HepG2 (cell line): ENCODE measurements around the gene DACT2. TPM values are rescaled to one million over a fixed set of nuclear protein-coding genes. Genes with fewer than 3 reads are reported as not detected.

ENCODE experiments used
- AKAP8 ChIP-seq: sonication (generic); formaldehyde crosslinking; IDR thresholded peaks from 2 replicates; pipeline ENCODE4 v1.5.1; 2020; ENCODE audit warnings: mild to moderate bottlenecking, missing genetic modification reagents
- ASH2L ChIP-seq: fragments of 300-600, 200-600 bp; sonication (generic); IDR thresholded peaks from 2 replicates; pipeline ENCODE4 v1.7.0; 2017; ENCODE audit warnings: low read depth, mild to moderate bottlenecking, moderate library complexity, mixed read lengths, low read length; ENCODE audit not compliant: insufficient read length
- DPF2 ChIP-seq: sonication (generic); formaldehyde crosslinking; IDR thresholded peaks from 2 replicates; pipeline ENCODE4 v1.4.0; 2020; ENCODE audit warnings: mild to moderate bottlenecking, low read depth, missing genetic modification reagents, borderline replicate concordance
- HNF4A ChIP-seq: sonication (generic); formaldehyde crosslinking; IDR thresholded peaks from 2 replicates; pipeline ENCODE4 v1.4.0; 2020; ENCODE audit warnings: missing genetic modification reagents
- NR2F2 ChIP-seq: IDR thresholded peaks from 2 replicates; pipeline ENCODE4 v1.6.1; 2012; ENCODE audit warnings: low read depth, inconsistent platforms, borderline replicate concordance
- RXRB ChIP-seq: IDR thresholded peaks from 2 replicates; pipeline ENCODE4 v1.6.1; 2016; ENCODE audit warnings: borderline replicate concordance, missing genetic modification reagents, missing compliant biosample characterization
- SALL1 ChIP-seq: sonication (generic); formaldehyde crosslinking; IDR thresholded peaks from 2 replicates; pipeline ENCODE4 v1.8.0; 2022; ENCODE audit warnings: mild to moderate bottlenecking, missing genetic modification reagents
- XRCC5 ChIP-seq: fragments of 200-400 bp; formaldehyde crosslinking; optimal IDR thresholded peaks from 2 replicates; pipeline ENCODE3; 2017; ENCODE audit warnings: mild to moderate bottlenecking, low read length
- ZFP90 ChIP-seq: sonication (generic); formaldehyde crosslinking; IDR thresholded peaks from 2 replicates; pipeline ENCODE4 v1.8.0; 2022; ENCODE audit warnings: missing genetic modification reagents, mild to moderate bottlenecking, inconsistent platforms, borderline replicate concordance
- ZNF768 ChIP-seq: sonication (generic); formaldehyde crosslinking; IDR thresholded peaks from 2 replicates; pipeline ENCODE4 v1.4.0; 2020; ENCODE audit warnings: missing genetic modification reagents
- ZNF891 ChIP-seq: sonication (generic); formaldehyde crosslinking; IDR thresholded peaks from 2 replicates; pipeline ENCODE4 v1.5.0; 2020; ENCODE audit warnings: mild to moderate bottlenecking, missing genetic modification reagents
- polyA plus RNA-seq, 8 experiments: library from polyadenylated mRNA; depleted of rRNA in 3 of 8; stranded (reverse) in 7 of 8; unstranded in 1 of 8; fragments of >200 nt; fragmentation: Illumina TruSeq in 4 of 8; extraction: Trizol in 4 of 8; gene quantifications; 2 replicates each; pipeline versions ENCODE4 v1.2.1 to v1.2.3, GENCODE V29; 2011 to 2016; ENCODE audit warnings: low read depth in 4 of 8, missing spikeins in 1 of 8, mixed read lengths in 1 of 8; ENCODE audit not compliant: insufficient read depth in 1 of 8
- total RNA-seq, 5 experiments: library from RNA; depleted of rRNA; stranded (reverse); fragments of >200 nt; fragmentation: Illumina TruSeq; extraction: Trizol; gene quantifications; 2 replicates each; pipeline ENCODE4 v1.2.3, GENCODE V29; 2016; ENCODE audit warnings: low read depth in 1 of 5
- TF ChIP-seq, protein P1 (sequence below), 2 experiments: fragments of 450-650 bp in 1 of 2; sonication (generic) in 1 of 2; formaldehyde crosslinking in 1 of 2; IDR thresholded peaks; 2 replicates each; pipeline versions ENCODE4 v1.6.1 to v1.8.0; 2016 to 2022; ENCODE audit warnings: antibody characterized with exemption in 1 of 2, mild to moderate bottlenecking in 1 of 2, missing genetic modification reagents in 1 of 2

DACT2 gene
- total and polyA plus RNA-seq, 2 of the 13 experiments (the other 11 are each of a cell fraction or from before 2014, with no cell fraction given), result 0.15 TPM; not detected in 1

DNA sequence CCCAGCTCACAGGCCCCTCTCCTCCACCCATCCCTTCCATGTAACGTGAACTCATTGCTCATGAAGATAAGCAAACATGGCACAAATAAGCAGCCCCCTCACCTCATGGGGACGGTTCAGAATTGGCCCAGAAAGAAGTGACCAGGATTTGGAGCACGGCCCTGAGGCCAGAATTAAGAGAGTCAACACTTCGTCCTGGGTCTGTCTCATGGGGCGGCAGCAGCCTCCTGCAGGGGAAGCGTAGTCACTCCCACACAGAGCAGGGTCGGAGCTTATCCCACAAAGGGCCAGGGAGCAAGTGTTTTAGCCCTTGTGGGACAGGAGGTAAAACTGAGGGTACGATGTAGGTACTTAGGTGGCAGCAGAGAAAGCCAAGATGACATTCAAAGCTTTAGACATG, 28.6 kb upstream of the DACT2 start (continued):
- TF ChIP-seq ASH2L (no peak), RXRB (CRISPR knock-in tag) (no peak), DPF2 (no peak), NR2F2 (no peak), HNF4A (CRISPR knock-in tag) (no peak), SALL1 (CRISPR knock-in tag) (no peak), ZFP90 (CRISPR knock-in tag) (no peak), ZNF891 (no peak), XRCC5 (no peak), AKAP8 (CRISPR knock-in tag) (no peak), ZNF768 (no peak)
- TF ChIP-seq, protein P1, sequence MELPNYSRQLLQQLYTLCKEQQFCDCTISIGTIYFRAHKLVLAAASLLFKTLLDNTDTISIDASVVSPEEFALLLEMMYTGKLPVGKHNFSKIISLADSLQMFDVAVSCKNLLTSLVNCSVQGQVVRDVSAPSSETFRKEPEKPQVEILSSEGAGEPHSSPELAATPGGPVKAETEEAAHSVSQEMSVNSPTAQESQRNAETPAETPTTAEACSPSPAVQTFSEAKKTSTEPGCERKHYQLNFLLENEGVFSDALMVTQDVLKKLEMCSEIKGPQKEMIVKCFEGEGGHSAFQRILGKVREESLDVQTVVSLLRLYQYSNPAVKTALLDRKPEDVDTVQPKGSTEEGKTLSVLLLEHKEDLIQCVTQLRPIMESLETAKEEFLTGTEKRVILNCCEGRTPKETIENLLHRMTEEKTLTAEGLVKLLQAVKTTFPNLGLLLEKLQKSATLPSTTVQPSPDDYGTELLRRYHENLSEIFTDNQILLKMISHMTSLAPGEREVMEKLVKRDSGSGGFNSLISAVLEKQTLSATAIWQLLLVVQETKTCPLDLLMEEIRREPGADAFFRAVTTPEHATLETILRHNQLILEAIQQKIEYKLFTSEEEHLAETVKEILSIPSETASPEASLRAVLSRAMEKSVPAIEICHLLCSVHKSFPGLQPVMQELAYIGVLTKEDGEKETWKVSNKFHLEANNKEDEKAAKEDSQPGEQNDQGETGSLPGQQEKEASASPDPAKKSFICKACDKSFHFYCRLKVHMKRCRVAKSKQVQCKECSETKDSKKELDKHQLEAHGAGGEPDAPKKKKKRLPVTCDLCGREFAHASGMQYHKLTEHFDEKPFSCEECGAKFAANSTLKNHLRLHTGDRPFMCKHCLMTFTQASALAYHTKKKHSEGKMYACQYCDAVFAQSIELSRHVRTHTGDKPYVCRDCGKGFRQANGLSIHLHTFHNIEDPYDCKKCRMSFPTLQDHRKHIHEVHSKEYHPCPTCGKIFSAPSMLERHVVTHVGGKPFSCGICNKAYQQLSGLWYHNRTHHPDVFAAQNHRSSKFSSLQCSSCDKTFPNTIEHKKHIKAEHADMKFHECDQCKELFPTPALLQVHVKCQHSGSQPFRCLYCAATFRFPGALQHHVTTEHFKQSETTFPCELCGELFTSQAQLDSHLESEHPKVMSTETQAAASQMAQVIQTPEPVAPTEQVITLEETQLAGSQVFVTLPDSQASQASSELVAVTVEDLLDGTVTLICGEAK (IDR thresholded peaks at IDR 0.05), result no peak
- TF ChIP-seq, protein P1 (CRISPR knock-in tag; IDR thresholded peaks at IDR 0.05), result no peak
